PFSK-1 (cell line): ENCODE results near the gene CT45A1.
"Not testable (repeated sequence)": the region's sequence is repeated elsewhere in the genome, so short reads cannot be mapped to it uniquely, and the experiment has no call there.

Experiments
- FOXP2 ChIP-seq: optimal IDR thresholded peaks from 2 replicates; pipeline ENCODE3; 2011; ENCODE audit warnings: borderline replicate concordance, control low read depth, inconsistent platforms; ENCODE audit not compliant: insufficient read depth; ENCODE audit errors: extremely low read length, extremely low read depth
- REST ChIP-seq, 2 experiments: IDR thresholded peaks; 2 replicates each; pipeline versions ENCODE4 v1.6.1 to v1.8.0; 2011 to 2012; ENCODE audit warnings: low read depth in 2 of 2, low read length in 2 of 2, control low read depth in 1 of 2, inconsistent platforms in 1 of 2, mild to moderate bottlenecking in 1 of 2, moderate library complexity in 1 of 2; ENCODE audit not compliant: insufficient read depth in 1 of 2
- SIN3A ChIP-seq: IDR thresholded peaks from 2 replicates; pipeline ENCODE4 v1.6.1; 2012; ENCODE audit warnings: mild to moderate bottlenecking, low read length, moderate library complexity, borderline replicate concordance; ENCODE audit not compliant: insufficient read depth

CT45A1 gene

DNA sequence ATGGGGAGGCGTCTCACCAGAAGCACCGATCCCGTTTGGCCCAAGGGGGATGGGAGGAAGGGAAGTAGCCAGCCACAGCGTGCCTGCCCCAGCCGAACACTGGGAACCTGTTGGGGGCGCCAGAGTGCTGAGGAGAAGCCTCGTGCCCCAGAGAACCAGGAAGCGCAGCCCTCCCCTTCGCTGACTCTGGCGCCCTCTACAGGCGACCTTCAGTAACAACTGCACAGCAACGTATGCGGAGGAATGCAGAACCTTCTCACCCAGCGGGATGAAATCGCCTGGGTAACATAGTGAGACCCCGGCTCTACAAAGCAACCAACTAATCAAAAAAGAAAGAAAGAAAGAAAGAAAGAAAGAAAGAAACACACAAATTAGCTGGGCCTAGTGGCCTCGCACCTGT, 54.7 kb downstream of the CT45A1 start, which contains the start of gene CT45A3:
Gene CT45A3, minus strand, starts transcription at position 101 of the 400 bp plus-strand sequence. CDS start 3,747 bp downstream, outside the sequence.
- TF ChIP-seq REST (IDR thresholded peaks at IDR 0.05; ENCODE audit: insufficient read depth in 1 of 2, low read depth in 2 of 2, low read length in 2 of 2); FOXP2; SIN3A: not testable (repeated sequence)
